ENCODE measurements around the gene KLK3. TPM values are rescaled to one million over a fixed set of nuclear protein-coding genes. Genes with fewer than 3 reads are reported as not detected.
"Not testable (repeated sequence)": the region's sequence is repeated elsewhere in the genome, so short reads cannot be mapped to it uniquely, and the experiment has no call there.

Gene KLK3
- total RNA-seq (2014; rRNA removed; shearing (Covaris generic); ENCODE audit: low replicate concordance) = not detected in 2 replicates

- no peak within 1 kb of the TSS for H3K4me3 ChIP-seq
- DNase-seq = no peak
- H3K36me3 ChIP-seq = no peaks in the 10 kb centered on the region
- H3K27me3 ChIP-seq = peaks cover 46% of the 10 kb centered on the region
- H3K9me3 ChIP-seq = no peaks in the 10 kb centered on the region
Observed at GRCh38 chr19:50854636-50855410, at the start of gene KLK3. Gene KLK3 (plus strand): TSS chr19:50854915. CDS start chr19:50854956, 41 bp downstream.

GRCh38 chr19:50808856-50809255, 45.9 kb upstream of the KLK3 start:
- Histone ChIP-seq H3K9me3 (no peaks in the 10 kb centered on the region), H3K27me3 (peaks cover 7% of the 10 kb centered on the region), H3K4me3 (no peak overlapping the region), H3K36me3 (peaks cover 1% of the 10 kb centered on the region)
- DNase-seq = no peak

GRCh38 chr19:50811622-50812238, 43.0 kb upstream of the KLK3 start:
- peaks cover 11% of the 10 kb centered on the region for H3K27me3 ChIP-seq
- H3K9me3 ChIP-seq, DNase-seq, H3K36me3 ChIP-seq, H3K4me3 ChIP-seq: not testable (repeated sequence)

GRCh38 chr19:50812474-50812873, 42.2 kb upstream of the KLK3 start:
- Histone ChIP-seq H3K27me3 (peaks cover 11% of the 10 kb centered on the region), H3K4me3 (no peak overlapping the region), H3K36me3 (no peaks in the 10 kb centered on the region), H3K9me3 (peaks cover 7% of the 10 kb centered on the region; the same call in 1 of the 2 replicates)
- no peak for DNase-seq

GRCh38 chr19:50814883-50815282, 39.8 kb upstream of the KLK3 start:
- Histone ChIP-seq H3K4me3 (no peak overlapping the region), H3K36me3 (no peaks in the 10 kb centered on the region), H3K9me3 (peaks cover 7% of the 10 kb centered on the region; the same call in 1 of the 2 replicates), H3K27me3 (peaks cover 31% of the 10 kb centered on the region)
- DNase-seq = no peak

GRCh38 chr19:50815439-50815838, 39.3 kb upstream of the KLK3 start:
- Histone ChIP-seq H3K4me3 (no peak overlapping the region), H3K9me3 (peaks cover 7% of the 10 kb centered on the region; the same call in 1 of the 2 replicates)

GRCh38 chr19:50817941-50818858, 36.5 kb upstream of the KLK3 start:
- DNase-seq = peak; percentile 49
- Histone ChIP-seq H3K27me3 (peaks cover 50% of the 10 kb centered on the region), H3K4me3 (no peak overlapping the region), H3K36me3 (no peaks in the 10 kb centered on the region), H3K9me3 (peaks cover 7% of the 10 kb centered on the region; the same call in 1 of the 2 replicates)

More at GRCh38 chr19:50815439-50815838, 39.3 kb upstream of the KLK3 start:
- Histone ChIP-seq H3K27me3 (peaks cover 37% of the 10 kb centered on the region), H3K36me3 (no peaks in the 10 kb centered on the region)
- DNase-seq = no peak

GRCh38 chr19:50818859-50819472, 35.7 kb upstream of the KLK3 start:
- Histone ChIP-seq H3K4me3 (no peak overlapping the region), H3K36me3 (no peaks in the 10 kb centered on the region), H3K27me3 (peaks cover 50% of the 10 kb centered on the region), H3K9me3 (peaks cover 7% of the 10 kb centered on the region; the same call in 1 of the 2 replicates)
- no peak for DNase-seq

GRCh38 chr19:50819636-50820035, 35.1 kb upstream of the KLK3 start:
- H3K36me3 ChIP-seq = no peaks in the 10 kb centered on the region
- no peak overlapping the region for H3K4me3 ChIP-seq
- peaks cover 7% of the 10 kb centered on the region; the same call in 1 of the 2 replicates for H3K9me3 ChIP-seq
- no peak for DNase-seq
- peaks cover 54% of the 10 kb centered on the region for H3K27me3 ChIP-seq

GRCh38 chr19:50820086-50820485, 34.6 kb upstream of the KLK3 start:
- no peaks in the 10 kb centered on the region for H3K36me3 ChIP-seq
- H3K27me3 ChIP-seq = peaks cover 53% of the 10 kb centered on the region
- no peak overlapping the region for H3K4me3 ChIP-seq
- H3K9me3 ChIP-seq = peaks cover 7% of the 10 kb centered on the region; the same call in 1 of the 2 replicates
- no peak for DNase-seq

GRCh38 chr19:50820549-50821247, 34.0 kb upstream of the KLK3 start:
- peaks cover under 1% of the 10 kb centered on the region; the same call in 1 of the 2 replicates for H3K9me3 ChIP-seq
- DNase-seq = no peak
- no peak overlapping the region for H3K4me3 ChIP-seq
- H3K27me3 ChIP-seq = peaks cover 52% of the 10 kb centered on the region
- H3K36me3 ChIP-seq = no peaks in the 10 kb centered on the region

- no peaks in the 10 kb centered on the region for H3K36me3 ChIP-seq
- H3K27me3 ChIP-seq = peaks cover 54% of the 10 kb centered on the region
- no peak for DNase-seq
- no peaks in the 10 kb centered on the region for H3K9me3 ChIP-seq
- no peak overlapping the region for H3K4me3 ChIP-seq
Observed at GRCh38 chr19:50821248-50821612, 33.5 kb upstream of the KLK3 start.

- DNase-seq = no peak
- Histone ChIP-seq H3K9me3 (no peaks in the 10 kb centered on the region), H3K4me3 (no peak overlapping the region), H3K36me3 (no peaks in the 10 kb centered on the region), H3K27me3 (peaks cover 58% of the 10 kb centered on the region)
Observed at GRCh38 chr19:50821622-50822021, 33.1 kb upstream of the KLK3 start.

GRCh38 chr19:50822661-50823208, 32.0 kb upstream of the KLK3 start:
- H3K4me3 ChIP-seq = no peak overlapping the region
- no peaks in the 10 kb centered on the region for H3K36me3 ChIP-seq
- H3K27me3 ChIP-seq = peaks cover 68% of the 10 kb centered on the region
- DNase-seq = no peak
- no peaks in the 10 kb centered on the region for H3K9me3 ChIP-seq

GRCh38 chr19:50823389-50824042, 31.2 kb upstream of the KLK3 start, which contains the start of gene KLK1:
Gene KLK1 (minus strand): TSS chr19:50823787. CDS start chr19:50823748, 39 bp downstream.
- H3K27me3 ChIP-seq = peaks cover 67% of the 10 kb centered on the region
- H3K4me3 ChIP-seq = no peak within 1 kb of the TSS
- no peaks in the 10 kb centered on the region for H3K36me3 ChIP-seq
- no peak for DNase-seq
- H3K9me3 ChIP-seq = no peaks in the 10 kb centered on the region

Data from MG63 (cell line).